NCI-H1105 (cell line): ENCODE results near the gene DBH.

ENCODE experiments used
- DNase-seq: peaks from one replicate; lab custom pipeline; 2025; lab: John Stamatoyannopoulos, UW

Gene DBH

DNA sequence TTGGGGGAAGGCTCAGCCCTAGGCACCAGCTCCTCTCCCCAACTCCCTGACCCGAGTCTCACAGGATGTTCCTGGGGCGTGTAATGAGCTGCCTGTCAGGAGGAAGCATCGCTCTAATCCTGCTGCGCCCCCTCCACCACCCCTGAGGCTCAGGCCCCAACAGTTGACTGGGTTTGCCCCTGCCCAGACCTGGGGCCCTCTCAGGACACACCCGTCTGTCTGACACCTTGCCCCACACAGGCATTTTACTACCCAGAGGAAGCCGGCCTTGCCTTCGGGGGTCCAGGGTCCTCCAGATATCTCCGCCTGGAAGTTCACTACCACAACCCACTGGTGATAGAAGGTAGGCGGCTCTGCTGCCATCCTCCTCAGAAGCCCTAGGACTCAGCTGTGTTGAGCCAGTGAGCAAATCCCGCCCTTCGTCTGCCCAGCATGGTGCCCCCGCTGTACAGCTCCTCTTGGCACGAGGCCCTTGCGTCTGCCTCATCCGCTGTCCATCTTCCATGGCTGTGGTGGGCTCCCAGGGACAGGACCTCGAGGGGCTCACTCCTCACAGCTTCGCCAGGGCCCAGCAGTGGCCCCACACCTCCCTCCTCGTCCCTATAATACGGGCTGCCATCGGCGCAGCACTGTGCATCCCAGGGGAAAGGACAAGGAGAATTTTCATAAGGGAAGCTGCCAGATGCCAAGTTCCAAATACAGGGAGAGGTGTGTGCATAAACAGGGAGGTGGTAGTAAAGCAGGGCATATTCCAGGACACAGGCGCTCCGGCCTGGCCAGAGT is 8.0 kb downstream of the DBH start:
- no peak for DNase-seq

DNA sequence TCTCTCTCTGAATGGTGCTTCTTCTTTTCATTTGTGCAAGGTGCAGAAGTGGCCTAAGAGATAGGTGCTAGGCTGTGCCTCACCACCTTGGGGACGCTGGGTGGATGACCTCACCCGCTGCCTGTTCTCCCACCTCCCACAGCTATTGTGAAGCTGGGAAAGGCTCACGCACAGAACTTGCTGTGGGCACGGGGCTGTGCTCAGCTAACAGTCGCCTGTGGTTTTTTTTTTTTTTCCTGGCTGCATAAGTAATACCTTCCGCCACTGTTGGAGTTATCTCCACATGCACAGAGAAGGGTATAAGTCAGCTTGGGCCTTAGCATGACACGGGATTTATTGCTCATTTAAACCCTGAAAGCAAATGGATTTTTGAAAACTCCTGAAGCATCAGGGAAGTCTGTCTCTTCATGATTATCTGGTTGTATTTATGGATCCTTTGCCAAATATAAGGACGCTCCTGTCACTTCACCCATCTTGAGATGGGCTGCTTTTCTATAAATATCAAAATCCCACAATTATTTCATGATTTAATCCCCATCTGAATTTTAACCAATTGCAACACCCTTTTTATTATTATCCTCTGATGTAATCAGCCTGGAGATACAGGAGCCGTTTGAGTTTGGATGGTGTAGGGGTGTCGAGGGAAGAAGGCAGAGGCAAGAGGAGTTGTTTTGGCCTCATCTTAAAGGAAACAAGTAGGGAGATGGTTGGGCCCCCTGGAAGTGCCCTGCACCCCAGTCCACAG is 9.0 kb downstream of the DBH start:
- DNase-seq, result no peak

DNA sequence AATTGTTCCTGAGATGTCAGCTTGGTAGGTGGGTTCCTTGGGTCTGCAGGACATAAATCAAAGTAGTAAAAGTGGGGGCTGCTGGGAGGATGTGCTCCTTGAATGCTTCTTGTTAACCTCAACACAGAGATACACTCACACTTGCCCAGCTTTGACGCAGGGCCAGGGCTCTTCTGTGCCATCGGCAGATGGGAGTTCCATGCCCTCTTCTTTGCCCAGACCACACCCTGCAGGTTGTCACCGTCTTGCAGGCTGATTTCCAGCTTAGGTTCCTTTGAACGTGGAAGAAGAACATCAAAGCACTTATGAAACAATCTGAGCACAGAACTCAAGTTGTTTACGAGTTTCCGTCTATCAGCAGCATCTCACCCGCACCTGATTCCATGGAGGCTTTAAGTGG is 11.0 kb downstream of the DBH start:
- DNase-seq, result no peak

DNA sequence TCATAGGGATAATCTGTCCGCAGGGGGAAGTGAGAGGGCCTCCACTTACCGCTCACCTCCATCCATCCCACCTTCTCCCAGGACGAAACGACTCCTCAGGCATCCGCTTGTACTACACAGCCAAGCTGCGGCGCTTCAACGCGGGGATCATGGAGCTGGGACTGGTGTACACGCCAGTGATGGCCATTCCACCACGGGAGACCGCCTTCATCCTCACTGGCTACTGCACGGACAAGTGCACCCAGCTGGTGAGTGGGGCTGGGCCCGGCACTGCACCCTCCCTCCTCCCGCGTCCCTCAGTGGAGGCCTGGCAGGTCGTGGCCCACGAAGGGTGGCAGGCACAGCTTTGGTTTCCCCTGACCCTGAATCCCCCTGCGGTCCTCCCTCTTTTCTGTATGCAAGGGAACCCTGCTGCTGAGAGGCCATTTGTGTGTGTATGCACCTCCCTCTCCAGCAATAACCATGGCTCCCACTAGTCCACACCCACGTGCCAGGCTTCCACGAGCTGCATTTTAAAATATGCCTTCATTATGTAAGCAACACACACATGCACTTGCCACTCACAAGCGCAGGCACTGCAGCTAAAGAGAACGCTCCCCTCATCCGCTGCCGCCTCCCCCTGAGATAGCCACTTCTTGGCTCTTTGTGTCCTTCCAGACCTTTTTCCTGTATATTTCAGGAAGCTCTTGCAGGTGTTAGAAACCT is 11.8 kb downstream of the DBH start:
- DNase-seq, result no peak

DNA sequence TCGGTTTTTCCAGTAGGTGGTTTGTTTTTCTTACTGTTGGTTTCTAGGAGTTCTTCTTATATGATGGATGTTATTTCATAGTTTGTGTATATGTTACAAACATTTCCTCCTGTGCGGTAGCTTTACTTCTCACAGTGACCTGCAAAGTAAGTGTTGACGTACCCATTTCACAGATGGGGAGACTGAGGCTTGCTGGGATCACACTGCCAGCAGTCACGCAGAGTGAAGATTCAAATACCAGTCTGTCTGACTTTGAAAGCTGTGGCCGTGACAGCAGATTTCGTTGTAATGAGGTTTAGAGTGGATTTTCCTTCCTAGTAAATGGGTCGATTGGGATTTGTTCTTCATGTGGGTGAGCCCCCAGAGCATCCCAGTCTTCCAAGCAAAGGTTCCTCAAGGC is 13.0 kb downstream of the DBH start:
- DNase-seq, result no peak

DNA sequence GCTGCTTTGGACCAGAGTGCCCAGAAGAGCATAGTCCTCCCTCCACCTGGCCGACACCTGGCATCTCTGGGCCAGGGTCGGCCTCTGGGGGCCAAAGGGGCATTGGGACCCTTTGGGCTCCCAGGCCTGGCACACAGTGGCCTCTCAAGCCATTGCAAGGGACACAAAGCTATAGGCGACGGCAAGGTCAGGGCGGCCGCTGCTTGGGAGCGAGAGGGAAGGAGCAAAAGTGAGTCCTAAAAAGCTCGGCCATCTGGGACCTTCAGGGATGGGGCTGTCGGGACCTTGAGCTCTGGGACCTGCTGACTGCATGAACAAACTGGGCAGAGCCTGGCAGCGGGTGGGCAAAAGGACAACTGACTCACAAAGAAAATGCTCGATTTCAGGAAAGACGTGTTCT is 13.9 kb downstream of the DBH start:
- DNase-seq, result no peak

DNA sequence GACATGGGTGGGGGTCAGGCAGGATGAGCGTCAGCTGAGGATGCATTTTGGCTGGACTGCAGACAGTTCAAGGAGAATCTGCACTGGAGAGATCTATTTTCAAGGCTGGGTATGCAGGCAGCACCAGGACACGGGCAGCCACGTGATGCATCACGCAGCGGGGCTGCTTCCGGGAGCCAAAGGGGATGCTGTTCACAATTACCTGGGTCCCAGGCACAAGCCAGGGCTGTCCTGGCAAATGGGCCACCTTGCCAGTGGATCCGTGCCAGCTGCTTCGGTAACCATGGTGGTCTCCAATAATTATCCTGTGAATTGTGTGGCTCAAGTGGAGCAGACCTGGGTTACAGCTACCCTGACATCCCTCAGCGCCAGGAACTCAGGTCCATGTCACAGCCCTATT is 17.5 kb downstream of the DBH start:
- peak; percentile 62 for DNase-seq

DNA sequence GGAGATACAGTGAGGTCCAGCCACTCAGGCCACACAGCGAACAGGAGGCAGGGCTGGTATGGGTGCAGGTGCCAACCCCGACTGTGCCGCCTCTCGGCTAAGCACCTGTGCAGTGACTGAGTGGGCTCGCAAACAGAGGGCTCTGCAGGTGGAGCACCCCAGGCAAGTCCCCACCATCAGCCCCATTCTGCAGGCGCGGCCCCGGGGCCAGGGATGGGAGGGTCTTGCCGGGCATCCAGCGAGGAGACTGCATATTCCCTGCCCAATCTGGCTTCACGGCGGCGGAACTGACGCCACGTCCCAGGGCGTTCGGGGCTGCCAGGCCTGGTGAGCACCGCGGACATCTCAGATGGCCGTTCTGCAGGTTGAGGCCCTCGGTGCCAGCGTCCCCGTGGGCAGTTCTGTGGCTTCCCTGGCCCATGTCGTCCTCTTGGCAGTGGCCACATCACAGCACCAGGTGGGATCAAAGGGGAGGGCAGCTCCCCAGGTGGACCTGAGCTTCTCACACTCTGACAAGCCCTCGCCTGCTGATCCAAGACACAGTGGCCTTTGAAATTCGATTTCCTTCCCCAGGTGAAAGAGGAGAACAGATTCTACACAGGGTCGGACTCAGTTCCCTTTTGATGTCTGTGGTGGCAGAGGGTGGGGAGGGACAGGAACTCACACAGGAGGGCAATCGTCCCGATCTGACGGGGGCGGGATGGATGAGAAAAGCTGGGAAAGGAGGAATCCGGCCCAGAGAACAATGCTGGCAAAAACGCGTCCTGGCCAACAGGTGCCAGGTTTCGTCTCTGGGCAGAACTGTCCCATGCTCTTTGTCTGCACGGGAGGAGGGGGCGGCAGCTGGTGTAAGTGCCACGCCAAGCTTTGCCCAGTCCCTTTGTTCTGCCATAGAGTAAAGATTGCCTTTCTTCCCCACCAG is 18.8 kb downstream of the DBH start:
- DNase-seq, result no peak

DNA sequence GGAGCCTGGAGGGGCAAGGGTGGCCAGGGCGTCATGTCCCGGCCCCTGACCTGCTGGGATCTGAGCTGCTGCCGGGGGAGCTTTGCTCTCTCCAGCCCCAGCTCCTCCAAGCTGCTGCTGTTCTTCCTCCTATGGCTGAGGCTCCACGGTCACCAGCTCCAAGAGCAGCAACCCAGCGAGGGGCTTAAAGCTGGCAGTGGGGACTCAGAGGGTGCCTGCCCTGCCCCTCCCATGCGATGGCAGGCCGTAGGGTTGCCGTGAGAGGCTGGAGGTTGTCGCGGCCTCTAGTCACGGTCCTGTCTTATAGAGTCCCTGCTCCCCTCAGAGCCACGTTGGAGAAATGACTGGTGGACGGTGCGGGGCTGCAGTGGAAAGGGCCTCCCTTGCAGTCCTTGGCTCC is 19.5 kb downstream of the DBH start:
- DNase-seq, result no peak

DNA sequence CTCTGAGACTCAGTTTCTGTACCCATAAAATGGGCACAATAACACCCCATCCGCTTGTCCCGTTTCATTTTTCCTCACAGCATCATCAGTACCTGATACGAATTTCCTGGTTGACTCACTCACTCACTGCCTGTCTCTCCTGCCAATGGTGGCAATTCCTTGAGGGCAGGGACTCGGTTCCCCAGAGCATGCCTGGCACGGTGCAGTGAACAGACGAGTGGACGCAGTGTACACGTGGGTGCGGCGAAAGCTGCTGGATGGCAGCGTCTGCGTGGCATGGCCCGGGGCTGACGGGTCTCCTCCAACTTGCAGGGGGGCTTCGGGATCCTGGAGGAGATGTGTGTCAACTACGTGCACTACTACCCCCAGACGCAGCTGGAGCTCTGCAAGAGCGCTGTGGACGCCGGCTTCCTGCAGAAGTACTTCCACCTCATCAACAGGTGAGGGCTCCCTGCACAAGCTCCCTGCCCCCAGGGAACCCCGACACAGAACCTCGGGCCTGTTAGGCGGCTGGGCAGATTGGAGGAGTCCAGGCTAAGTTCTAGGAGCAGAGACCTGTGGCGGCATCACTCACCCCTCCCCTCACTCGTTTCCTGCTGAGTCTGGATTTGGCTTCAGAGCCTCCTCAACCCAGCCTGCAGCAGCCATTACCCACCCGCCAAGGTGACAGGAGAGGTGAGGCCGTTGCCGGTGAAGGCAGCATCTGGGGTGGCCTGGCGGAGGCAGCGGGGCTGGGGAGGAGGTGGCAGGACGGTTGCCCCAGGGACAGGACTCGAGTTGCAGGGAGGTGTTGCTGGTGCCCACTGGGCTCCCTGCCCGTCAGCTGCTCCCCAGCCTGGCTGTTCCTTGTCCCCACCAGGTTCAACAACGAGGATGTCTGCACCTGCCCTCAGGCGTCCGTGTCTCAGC is 20.3 kb downstream of the DBH start:
- no peak for DNase-seq

DNA sequence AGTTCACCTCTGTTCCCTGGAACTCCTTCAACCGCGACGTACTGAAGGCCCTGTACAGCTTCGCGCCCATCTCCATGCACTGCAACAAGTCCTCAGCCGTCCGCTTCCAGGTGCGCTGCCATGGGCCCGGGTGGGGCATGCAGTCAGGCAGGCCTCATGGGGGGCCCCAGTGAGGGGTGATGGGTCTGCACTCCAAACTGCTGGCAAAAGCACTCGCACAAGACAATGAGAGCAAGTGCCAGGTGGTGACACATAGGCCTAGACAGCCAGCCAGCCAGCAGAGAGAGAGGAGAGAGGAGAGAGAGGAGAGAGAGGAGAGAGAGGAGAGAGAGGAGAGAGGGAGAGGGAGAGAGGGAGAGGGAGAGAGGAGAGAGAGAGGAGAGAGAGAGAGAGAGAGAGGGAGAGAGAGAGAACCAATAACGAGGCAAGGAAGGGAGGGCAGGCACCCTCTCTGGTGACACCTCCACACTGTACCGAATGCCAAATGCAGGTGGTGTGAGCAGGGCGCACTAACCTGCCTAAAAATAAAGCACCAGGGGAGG is 21.0 kb downstream of the DBH start:
- peak; percentile 95 for DNase-seq

DNA sequence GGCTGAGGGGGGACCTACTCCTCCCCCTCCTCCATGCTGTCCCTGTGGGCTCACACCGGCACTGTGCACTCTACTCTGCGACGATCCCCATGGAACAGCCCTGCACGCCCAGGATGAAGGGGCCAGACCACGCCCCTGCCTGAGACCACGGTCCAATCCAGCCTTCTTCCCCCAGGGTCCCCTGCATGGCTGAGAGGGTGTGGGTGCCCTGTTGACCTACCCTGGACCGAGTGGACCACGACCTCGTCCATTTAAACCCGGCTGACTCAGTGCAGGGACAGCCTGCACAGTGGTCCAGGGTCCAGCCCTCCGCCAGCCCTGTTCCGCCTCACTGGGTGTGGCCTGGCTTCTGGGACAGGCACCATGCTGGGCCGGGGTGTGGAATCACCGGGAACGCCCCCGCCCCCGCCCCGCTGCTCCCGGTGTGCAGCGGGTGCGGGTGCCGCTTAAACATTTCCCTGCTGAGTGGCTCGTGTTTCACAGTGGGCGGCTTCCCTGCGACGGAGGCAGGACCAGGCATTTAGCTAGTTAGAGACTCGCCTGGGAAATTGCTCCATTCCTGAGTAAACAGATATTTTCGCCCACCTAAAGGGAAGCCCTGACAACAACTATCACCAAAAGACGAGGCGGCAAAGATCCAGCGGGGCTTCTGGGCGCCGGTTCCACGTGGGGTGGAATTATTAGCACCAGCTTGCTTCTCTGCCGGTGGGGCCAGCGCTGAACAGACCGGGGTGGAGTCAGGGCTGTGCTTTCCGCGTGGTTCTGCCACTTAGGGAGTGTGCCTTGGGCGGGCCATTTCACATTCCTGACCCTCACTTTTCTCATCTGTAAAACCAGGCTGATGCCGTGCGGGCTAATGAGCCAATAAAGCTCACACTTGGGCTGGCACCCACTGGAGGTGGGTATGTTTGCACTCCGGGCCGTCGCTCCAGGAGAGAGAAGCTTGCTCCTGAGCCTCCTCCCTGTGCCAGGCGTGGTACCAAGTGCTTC is 22.6 kb downstream of the DBH start:
- DNase-seq, result no peak

DNA sequence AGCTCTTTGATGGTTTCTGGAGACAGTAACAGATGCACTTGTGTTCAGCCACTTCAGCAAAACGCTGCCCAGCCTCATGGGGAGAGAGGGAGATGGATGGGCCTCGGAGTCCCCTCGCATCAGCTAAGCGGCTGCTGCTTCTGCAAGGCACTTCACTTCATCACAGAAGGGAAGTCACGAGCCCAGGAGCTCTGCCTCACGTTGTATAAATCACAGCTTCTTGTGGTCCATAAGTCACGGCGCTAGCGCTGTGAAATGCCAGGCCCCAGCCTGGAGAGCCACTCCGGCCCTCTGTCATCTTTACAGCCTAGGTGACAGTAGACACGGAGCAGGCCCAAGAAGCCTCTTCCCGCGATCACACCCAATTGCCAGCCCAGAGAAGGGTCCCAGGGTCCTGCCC is 23.4 kb downstream of the DBH start:
- DNase-seq, result no peak

DNA sequence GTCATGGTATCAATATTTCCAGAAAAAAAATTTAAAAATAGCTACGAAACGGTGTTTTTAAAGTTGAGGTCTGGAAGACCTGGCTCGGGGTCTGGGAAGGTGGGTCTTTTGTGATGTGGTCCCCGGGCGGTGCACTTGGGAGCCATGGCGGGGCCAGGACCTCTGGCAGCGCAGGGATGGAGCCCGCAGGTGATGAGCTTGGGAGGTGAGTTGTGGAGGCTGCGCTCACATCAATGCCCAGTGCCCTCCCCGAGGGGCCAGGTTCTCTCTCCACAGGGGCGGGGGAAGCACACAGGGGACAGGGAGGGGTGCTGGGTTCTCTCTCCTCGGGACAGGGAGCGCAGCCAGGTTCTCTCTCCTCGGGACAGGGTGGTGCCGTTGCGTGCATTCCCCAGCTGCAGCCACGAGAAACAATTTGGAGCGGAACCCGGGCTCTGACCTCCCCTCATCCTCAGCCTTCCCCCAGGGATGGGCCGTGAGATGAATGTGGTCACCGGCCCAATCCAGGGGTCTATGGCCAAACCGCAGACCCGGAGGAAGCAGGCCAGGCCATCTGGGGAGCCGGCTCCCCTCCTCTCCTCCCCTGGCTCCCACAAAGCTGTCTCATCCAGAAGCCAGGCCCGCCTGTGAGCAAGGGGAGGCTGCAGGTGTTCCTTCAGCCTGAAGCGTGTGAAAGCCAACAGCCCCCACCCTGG is 25.8 kb downstream of the DBH start:
- no peak for DNase-seq

DNA sequence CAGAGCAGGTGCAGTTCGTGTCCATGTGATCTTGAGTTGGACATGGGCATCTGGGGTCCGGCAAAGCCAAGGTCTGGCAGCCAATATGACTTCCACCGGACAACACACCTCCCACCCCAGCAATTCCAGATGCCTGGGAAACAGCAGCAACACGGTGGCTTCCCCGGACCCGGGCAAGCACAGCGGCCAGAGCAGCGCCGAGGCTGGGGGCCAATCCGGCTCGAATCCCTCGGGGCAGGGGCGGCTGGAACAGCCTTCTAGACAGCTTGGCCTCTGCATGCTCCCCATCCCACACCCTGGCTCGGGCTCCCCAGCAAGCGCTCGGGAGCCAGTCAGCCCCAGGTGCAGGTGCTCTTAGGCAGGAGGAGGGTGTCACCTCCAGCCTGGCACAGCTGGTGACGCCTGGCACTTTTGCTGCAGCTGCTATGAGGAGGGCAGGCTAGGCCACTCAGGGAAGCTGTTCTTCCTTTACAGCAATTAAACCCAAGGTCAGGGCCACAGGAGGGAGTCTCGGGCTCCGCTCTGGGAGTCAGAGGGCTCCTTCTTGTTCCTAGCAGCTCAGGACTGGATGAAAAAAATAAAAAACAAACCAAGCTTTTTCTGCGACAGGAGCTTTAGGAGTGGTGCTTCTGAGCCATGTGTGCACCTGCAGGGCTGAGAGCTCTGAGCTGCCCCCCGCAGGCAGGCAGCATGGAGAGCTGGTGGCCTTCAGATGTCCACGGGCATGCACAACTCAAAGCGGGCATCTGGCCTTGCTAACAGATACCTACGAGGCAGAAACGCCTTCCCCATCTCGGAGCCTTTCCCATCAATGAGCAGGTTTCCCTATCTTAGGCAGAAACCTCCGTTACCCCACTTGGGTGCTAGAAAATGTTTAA is 28.2 kb downstream of the DBH start:
- peak; percentile 72 for DNase-seq

DNA sequence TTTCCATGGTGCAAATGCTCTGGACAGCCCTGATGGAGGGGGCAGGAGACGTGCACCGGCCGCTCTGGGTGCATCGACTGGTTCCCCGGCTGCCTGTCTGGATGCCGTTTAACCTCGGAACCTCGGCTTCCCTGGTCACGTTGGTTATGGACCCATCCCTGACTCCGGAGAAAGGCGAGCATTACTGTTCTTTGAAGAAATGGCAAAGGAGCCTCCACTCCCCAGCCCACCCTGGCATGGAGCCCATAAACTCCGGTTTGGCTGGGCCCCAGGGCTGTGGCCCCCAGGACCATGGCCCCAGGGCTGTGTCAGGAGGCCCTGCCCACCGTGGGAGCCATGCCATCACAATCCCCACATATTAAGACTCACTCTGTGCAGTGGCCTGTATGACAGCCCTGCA is 28.9 kb downstream of the DBH start:
- no peak for DNase-seq

DNA sequence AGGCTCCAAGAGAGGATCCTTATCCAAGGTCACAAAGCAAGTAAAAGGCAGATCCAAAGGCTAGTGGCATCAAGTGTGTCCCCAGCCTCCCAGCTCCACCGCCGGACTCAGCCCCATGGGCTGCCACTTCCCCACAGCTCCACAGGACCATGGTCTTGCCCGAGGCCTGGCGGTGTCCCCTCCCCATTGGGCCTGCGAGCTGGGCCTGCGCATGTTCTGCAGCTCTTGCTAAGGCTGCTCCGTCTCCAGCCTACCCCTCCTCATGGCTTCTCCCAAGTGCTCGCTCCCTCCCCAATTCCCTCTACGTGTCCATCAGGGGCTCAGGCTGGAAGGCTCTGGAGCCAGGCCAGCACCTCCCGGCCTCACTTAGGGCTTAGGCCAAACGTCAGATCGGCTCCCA is 29.4 kb downstream of the DBH start:
- DNase-seq, result no peak

DNA sequence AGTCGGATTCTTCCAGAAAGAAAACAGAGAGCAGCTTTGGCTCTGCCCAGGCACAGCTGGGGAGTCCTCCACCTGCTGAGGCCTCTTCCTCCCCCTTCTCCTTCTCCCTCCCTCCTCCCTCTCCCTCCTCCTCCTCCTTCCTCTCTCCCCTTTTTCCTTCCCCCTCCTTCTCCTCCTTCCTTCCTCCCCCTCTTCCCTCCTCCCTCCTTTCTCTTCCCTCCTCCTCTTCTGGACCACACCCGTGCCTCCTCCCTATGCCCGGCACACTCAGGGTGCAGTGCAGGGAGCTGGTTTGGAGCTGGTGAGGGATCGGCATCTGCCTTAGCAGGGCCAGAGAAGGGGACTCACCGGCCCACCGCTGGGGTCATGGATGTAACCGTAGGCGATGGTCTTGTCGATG is 30.2 kb downstream of the DBH start:
- DNase-seq, result no peak
